ENCODE data around the gene NDUFAF3. TPM values are rescaled to one million over a fixed set of nuclear protein-coding genes. Genes with fewer than 3 reads are reported as not detected.

NDUFAF3 gene
- total RNA-seq, 1 donor from 2014 or later: 83.3 TPM

DNA sequence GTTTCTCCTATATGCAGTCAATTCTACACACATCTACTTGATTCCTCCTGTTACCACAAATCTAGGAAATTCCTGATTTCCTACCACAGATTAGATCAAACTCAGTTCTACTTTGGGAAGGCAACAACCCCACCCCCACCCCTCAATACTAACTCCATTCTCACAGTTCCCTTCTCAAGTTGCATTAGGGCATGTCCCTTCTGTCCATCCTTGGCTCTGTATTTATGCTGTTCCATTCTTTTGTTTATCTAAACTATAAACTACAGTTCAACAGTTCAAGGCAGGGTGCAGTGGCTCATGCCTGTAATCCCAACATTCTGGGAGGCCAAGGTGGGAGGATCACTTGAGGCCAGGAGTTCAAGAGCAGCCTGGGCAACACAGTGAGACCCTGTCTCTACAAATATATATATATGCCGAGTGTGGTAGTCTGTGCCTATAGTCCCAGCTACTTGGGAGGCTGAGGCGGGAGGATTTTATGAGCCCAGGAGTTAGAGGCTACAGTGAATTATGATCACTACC, 32.5 kb downstream of the NDUFAF3 start:
- no peak for DNase-seq (ENCODE audit: low spot score)

DNA sequence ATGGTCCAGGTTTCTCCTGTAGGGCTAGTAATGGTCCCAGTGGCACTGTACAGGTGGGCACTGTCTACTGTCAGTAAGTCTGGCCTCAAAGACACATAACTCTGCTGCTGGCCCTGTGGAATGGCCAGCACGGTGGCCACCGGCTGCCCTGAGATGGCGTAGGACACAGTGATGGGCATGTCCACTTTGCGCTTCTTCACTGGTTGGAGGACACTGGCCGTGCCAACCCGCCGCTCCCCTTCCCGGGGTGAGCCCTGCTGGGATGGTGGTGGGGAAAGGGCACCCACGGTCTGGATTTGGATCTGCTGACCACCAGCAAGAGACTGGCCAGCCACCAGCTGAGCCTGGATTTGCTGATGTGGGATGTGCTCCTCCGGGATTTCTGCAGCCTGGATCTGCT, 35.3 kb downstream of the NDUFAF3 start:
- no peak for DNase-seq (ENCODE audit: low spot score)

DNA sequence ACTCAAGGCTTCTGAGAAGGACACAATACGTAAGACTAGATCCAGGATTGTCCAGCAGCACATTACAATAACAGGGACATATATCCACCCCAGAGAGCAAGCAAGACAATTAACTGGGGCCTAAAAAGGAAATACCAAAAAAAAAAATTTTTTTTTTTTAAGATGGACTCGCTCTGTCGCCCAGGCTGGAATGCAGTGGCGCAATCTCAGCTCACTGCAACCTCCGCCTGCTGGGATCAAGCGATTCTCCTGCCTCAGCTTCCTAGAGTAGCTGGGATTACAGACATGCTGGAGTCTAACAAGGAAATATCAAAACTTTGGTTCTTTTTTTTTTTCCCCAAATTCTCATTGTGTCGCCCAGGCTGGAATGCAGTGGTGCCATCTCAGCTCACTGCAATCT, 36.1 kb downstream of the NDUFAF3 start:
- DNase-seq (ENCODE audit: low spot score): no peak

Other genes with a start within 250 kb of the NDUFAF3 start
- 61.9 TPM for gene PRKAR2A, start 174.2 kb upstream of the NDUFAF3 start, total RNA-seq
- gene SLC25A20, start 123.2 kb upstream of the NDUFAF3 start, total RNA-seq: 24.4 TPM
- gene ARIH2, start 103.3 kb upstream of the NDUFAF3 start, total RNA-seq: 76.7 TPM
- gene P4HTM, start 31.9 kb upstream of the NDUFAF3 start, total RNA-seq: 104 TPM
- 283 TPM for gene WDR6, start 14.7 kb upstream of the NDUFAF3 start, total RNA-seq
- gene DALRD3, start 3.5 kb upstream of the NDUFAF3 start, total RNA-seq: 37.1 TPM
- gene IMPDH2, start 7.3 kb downstream of the NDUFAF3 start, total RNA-seq: 136 TPM
- 83.9 TPM for gene QRICH1, start 72.0 kb downstream of the NDUFAF3 start, total RNA-seq
- 207 TPM for gene QARS1, start 82.6 kb downstream of the NDUFAF3 start, total RNA-seq
- gene USP19, start 98.7 kb downstream of the NDUFAF3 start, total RNA-seq: 85.6 TPM
- 733 TPM for gene LAMB2, start 110.9 kb downstream of the NDUFAF3 start, total RNA-seq
- 21.6 TPM for gene CCDC71, start 144.2 kb downstream of the NDUFAF3 start, total RNA-seq
- gene KLHDC8B, start 149.5 kb downstream of the NDUFAF3 start, total RNA-seq: 35.1 TPM